Right lobe of liver (tissue), 4 donors: ENCODE results near the gene ARHGAP20.

Experiments used
- CTCF ChIP-seq, 4 donors: fragments of 200-600 bp in 3 of 4; fragments of 450-650 bp in 1 of 4; IDR thresholded peaks; one replicate each; pipeline versions ENCODE4 v1.5.1 to v1.8.0; 2016 to 2022; ENCODE audit warnings: antibody characterized with exemption in 4 of 4, mild to moderate bottlenecking in 2 of 4
- POLR2A ChIP-seq: fragments of 450-650 bp; IDR thresholded peaks from one replicate; pipeline ENCODE4 v1.6.1; 2017; ENCODE audit warnings: antibody characterized with exemption, mild to moderate bottlenecking
- donor health status: DM: no; HTN: no; CAD: no.
- donor health status: DM: no; HTN: no; CAD: no.
- donor health status: DM: no; HTN: yes; CAD: no.

DNA sequence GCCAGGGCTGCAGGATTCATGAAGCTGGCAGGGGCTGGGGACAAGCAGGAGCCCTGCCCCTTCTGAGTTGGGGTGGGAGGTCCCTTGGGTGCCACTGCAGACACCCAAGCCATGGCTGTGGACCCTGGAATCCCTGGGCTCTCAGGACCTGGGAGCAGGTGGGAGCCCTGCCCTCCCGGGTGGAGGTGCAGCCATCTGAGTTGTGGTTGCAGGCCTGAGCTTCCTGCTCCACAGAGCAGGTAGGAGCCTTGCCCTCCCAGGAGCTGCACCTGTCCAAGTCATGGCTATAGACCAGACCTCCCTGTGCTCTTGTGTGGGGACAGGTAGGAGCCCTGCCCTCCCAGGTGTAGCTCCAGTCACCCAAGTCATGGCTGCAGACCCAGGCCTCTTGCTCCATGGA, 113.5 kb downstream of the ARHGAP20 start:
- TF ChIP-seq POLR2A, result no peak
- no peak for TF ChIP-seq CTCF (IDR thresholded peaks at IDR 0.05)
